ENCODE results near the gene ANAPC2.

ANAPC2 gene

GRCh38 chr9:137171149-137171900, 17.0 kb downstream of the ANAPC2 start:
- peaks cover 0 to 51% (median 27%) of the 10 kb centered on the region in 4 donors for H3K4me1 ChIP-seq
- intact Hi-C loops (cut with DNase I; ENCODE audit: low total_unique reads): no loop called here

DNA sequence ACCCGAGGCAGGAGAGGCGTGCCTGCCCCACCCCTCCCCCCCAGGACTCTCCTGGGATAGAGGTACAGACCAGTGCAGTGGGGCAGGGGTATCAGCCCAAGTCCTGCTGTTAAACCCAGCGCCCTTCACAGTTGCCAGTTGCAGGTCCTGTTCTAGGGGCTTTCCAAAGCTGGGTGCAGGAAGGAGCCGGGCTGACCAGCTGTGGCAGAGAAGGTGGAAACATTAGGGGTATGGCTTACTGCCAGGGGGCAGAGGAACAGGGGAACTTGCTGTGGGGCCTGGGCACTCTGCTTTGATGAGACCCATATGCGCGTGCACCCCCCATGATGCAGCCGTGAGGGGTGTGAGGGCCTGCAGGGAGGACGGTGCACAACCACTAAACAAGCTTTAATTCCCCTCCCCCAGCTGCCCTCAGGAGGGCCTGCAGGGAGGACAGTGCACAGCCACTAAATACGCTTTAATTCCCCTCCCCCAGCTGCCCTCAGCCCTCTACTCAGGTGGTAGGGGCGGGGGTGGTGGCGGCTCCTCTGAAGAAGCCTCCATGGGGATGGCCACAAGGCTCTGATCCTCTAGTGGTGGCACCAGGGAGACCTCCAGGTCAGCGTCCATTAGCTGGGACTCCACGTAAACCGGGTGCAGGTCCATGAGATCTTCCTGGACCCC, 17.7 kb downstream of the ANAPC2 start:
- H3K27me3 ChIP-seq: peaks cover 10 to 76% of the 10 kb centered on the region in 2 donors
- intact Hi-C loops (cut with DNase I; ENCODE audit: low total_unique reads): no loop called here
- TF ChIP-seq CTCF (IDR thresholded peaks at IDR 0.05): no peak

More at GRCh38 chr9:137171149-137171900, 17.0 kb downstream of the ANAPC2 start:
- H3K4me3 ChIP-seq: no peak overlapping the region
- peaks cover 5 to 69% of the 10 kb centered on the region in 2 donors for H3K27me3 ChIP-seq
- DNase-seq: no peak
- H3K27ac ChIP-seq: no peak overlapping the region
- no peak for TF ChIP-seq CTCF (IDR thresholded peaks at IDR 0.05)
- no peaks in the 10 kb centered on the region for H3K36me3 ChIP-seq
- no peaks in the 10 kb centered on the region for H3K9me3 ChIP-seq

DNA sequence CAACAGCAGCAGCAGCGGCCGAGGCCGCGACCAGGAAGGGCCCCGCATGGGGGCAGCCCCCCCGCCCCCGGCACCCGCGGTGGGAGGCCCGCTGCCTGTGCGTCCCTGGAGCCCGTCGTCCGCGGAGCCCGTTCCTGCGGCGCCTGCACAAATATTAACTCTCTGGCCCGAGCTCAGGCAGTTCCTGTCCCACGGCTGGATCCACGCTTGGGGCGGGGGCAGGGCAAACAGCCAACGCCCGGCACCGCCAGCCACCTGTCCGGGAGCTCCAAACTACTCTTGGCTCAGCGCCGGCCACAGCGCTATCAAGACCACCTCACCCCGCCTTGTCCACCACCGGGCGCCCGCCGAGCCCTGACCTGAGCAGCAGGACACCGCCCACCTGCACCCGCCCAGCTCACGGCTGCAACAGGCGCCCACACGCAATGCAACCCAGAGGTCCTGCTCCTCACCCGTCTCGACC, 18.4 kb downstream of the ANAPC2 start, which contains the start of gene LRRC26:
Gene LRRC26 (minus strand): TSS at position 156 of the 463 bp plus-strand sequence. CDS start 108 bp downstream, at position 48.
- Histone ChIP-seq H3K9me3 (no peaks in the 10 kb centered on the region), H3K4me3 (peak within 1 kb of the TSS; percentile 13 to 46), H3K4me1 (peaks cover 0 to 51% (median 27%) of the 10 kb centered on the region in 4 donors), H3K36me3 (no peaks in the 10 kb centered on the region), H3K27ac (no peak within 1 kb of the TSS), H3K27me3 (peaks cover 10 to 83% of the 10 kb centered on the region in 2 donors)
- DNase-seq: no peak
- intact Hi-C loops (cut with DNase I; ENCODE audit: low total_unique reads): no loop called here
- TF ChIP-seq CTCF (IDR thresholded peaks at IDR 0.05): no peak

More for the DNA sequence above, 17.7 kb downstream of the ANAPC2 start:
- Histone ChIP-seq H3K4me1 (peaks cover 0 to 51% (median 27%) of the 10 kb centered on the region in 4 donors), H3K27ac (no peak overlapping the region), H3K9me3 (no peaks in the 10 kb centered on the region), H3K4me3 (no peak overlapping the region), H3K36me3 (no peaks in the 10 kb centered on the region)
- DNase-seq: no peak

GRCh38 chr9:137168904-137169856, 19.2 kb downstream of the ANAPC2 start:
- H3K9me3 ChIP-seq: no peaks in the 10 kb centered on the region
- intact Hi-C loops (cut with DNase I; ENCODE audit: low total_unique reads): no loop called here
- no peak overlapping the region for H3K27ac ChIP-seq
- no peak for DNase-seq
- no peaks in the 10 kb centered on the region for H3K36me3 ChIP-seq
- TF ChIP-seq CTCF (IDR thresholded peaks at IDR 0.05): no peak
- H3K4me3 ChIP-seq: peak overlapping the region; percentile 13 to 46
- H3K4me1 ChIP-seq: peaks cover 0 to 51% (median 27%) of the 10 kb centered on the region in 4 donors
- peaks cover 10 to 91% of the 10 kb centered on the region in 2 donors for H3K27me3 ChIP-seq

- Histone ChIP-seq H3K4me1 (peaks cover 0 to 55% (median 28%) of the 10 kb centered on the region in 4 donors), H3K4me3 (peak overlapping the region; percentile 13 to 46), H3K27ac (no peak overlapping the region), H3K27me3 (peaks cover 10 to 97% of the 10 kb centered on the region in 2 donors), H3K36me3 (no peaks in the 10 kb centered on the region), H3K9me3 (no peaks in the 10 kb centered on the region)
- no peak for TF ChIP-seq CTCF (IDR thresholded peaks at IDR 0.05)
- no peak for DNase-seq
- intact Hi-C loops (cut with DNase I; ENCODE audit: low total_unique reads): no loop called here
Observed at GRCh38 chr9:137168573-137168903, 19.8 kb downstream of the ANAPC2 start.
